HT1080 (cell line): ENCODE measurements around the gene CFAP68. TPM values are rescaled to one million over a fixed set of nuclear protein-coding genes. Genes with fewer than 3 reads are reported as not detected.
"Not testable (repeated sequence)": the region's sequence is repeated elsewhere in the genome, so short reads cannot be mapped to it uniquely, and the experiment has no call there.

Experiments
- DNase-seq: peaks from one replicate; pipeline ENCODE4 v3.0.0-alpha.2; 2015; ENCODE audit warnings: low read depth
- small RNA-seq: library from RNA; depleted of rRNA; stranded (forward); fragments of <200 nt; gene quantifications from one replicate; pipeline ENCODE3, GENCODE V24; 2014
- total RNA-seq: library from RNA; depleted of rRNA; stranded (reverse); fragments of >200 nt; shearing (Covaris generic); gene quantifications from 2 replicates; pipeline ENCODE4 v1.2.3, GENCODE V29; 2014; rRNA removed

Gene CFAP68
- total RNA-seq, 1 experiment from 2014 or later = 74.6 TPM

- DNase-seq = no peak
Observed at GRCh38 chr11:111916768-111917167, 37.4 kb downstream of the CFAP68 start.

- no peak for DNase-seq
Observed at GRCh38 chr11:111917312-111917711, 38.0 kb downstream of the CFAP68 start.

- DNase-seq = no peak
Observed at GRCh38 chr11:111917788-111918187, 38.4 kb downstream of the CFAP68 start.

GRCh38 chr11:111918390-111919256, 39.3 kb downstream of the CFAP68 start, which contains the start of gene C11orf52:
TSS of gene C11orf52 (plus strand) at chr11:111918913. CDS start at chr11:111918973, 60 bp downstream.
- DNase-seq = peak; percentile 10

GRCh38 chr11:111920908-111921307, 41.6 kb downstream of the CFAP68 start:
- no peak for DNase-seq

- DNase-seq = no peak
Observed at GRCh38 chr11:111921541-111922230, 42.3 kb downstream of the CFAP68 start.

- DNase-seq = peak; percentile 35
Observed at GRCh38 chr11:111922803-111923202, 43.5 kb downstream of the CFAP68 start.

GRCh38 chr11:111923351-111923788, 44.0 kb downstream of the CFAP68 start:
- DNase-seq = peak; percentile 6

GRCh38 chr11:111923951-111924350, 44.6 kb downstream of the CFAP68 start:
- no peak for DNase-seq

- DNase-seq = no peak
Observed at GRCh38 chr11:111925953-111926352, 46.6 kb downstream of the CFAP68 start.

GRCh38 chr11:111926505-111927391, 47.4 kb downstream of the CFAP68 start:
- peak; percentile 93 for DNase-seq

- DNase-seq = no peak
Observed at GRCh38 chr11:111930472-111930871, 51.1 kb downstream of the CFAP68 start.

- no peak for DNase-seq
Observed at GRCh38 chr11:111932611-111932950, 53.2 kb downstream of the CFAP68 start.

- DNase-seq = not testable (repeated sequence)
Observed at GRCh38 chr11:111933176-111933575, 53.8 kb downstream of the CFAP68 start.

- no peak for DNase-seq
Observed at GRCh38 chr11:111933872-111934271, 54.5 kb downstream of the CFAP68 start.

- DNase-seq = no peak
Observed at GRCh38 chr11:111934306-111934705, 55.0 kb downstream of the CFAP68 start.

Small RNA genes lying within 50 kb of the gene (small RNA-seq; reads per million reads assigned to genes)
- gene C11orf52 = not detected
- gene GNG5P3 = not detected
- gene RNA5SP351 = not detected
- gene RPL37AP8 = not detected

Other genes with a start within 250 kb of the CFAP68 start
- gene PPP2R1B, start 113.2 kb upstream of the CFAP68 start, total RNA-seq = 23.9 and 33.9 TPM in 2 replicates
- 18.3 and 25.1 TPM in 2 replicates for gene ALG9, start 8.0 kb upstream of the CFAP68 start, total RNA-seq
- gene FDXACB1, start 376 bp upstream of the CFAP68 start, total RNA-seq = 6.0 and 7.0 TPM in 2 replicates
- not detected in 2 replicates for gene CRYAB, start 32.2 kb downstream of the CFAP68 start, total RNA-seq
- gene HSPB2, start 33.2 kb downstream of the CFAP68 start, total RNA-seq = not detected in 2 replicates
- not detected in 2 replicates for gene C11orf52, start 39.4 kb downstream of the CFAP68 start, total RNA-seq
- 2.8 and 5.1 TPM in 2 replicates for gene DIXDC1, start 57.8 kb downstream of the CFAP68 start, total RNA-seq
- gene DLAT, start 145.9 kb downstream of the CFAP68 start, total RNA-seq = 65.8 and 67.9 TPM in 2 replicates
- 1.3 TPM in 2 replicates for gene PIH1D2, start 194.5 kb downstream of the CFAP68 start, total RNA-seq
- gene NKAPD1, start 194.8 kb downstream of the CFAP68 start, total RNA-seq = 22.1 and 27.2 TPM in 2 replicates
- 106 and 119 TPM in 2 replicates for gene TIMM8B, start 207.2 kb downstream of the CFAP68 start, total RNA-seq
- gene SDHD, start 207.3 kb downstream of the CFAP68 start, total RNA-seq = 247 and 308 TPM in 2 replicates